ENCODE measurements around the gene RTL1. TPM values are rescaled to one million over a fixed set of nuclear protein-coding genes. Genes with fewer than 3 reads are reported as not detected.

Gene RTL1
- total RNA-seq, 1 donor, result not detected

DNA sequence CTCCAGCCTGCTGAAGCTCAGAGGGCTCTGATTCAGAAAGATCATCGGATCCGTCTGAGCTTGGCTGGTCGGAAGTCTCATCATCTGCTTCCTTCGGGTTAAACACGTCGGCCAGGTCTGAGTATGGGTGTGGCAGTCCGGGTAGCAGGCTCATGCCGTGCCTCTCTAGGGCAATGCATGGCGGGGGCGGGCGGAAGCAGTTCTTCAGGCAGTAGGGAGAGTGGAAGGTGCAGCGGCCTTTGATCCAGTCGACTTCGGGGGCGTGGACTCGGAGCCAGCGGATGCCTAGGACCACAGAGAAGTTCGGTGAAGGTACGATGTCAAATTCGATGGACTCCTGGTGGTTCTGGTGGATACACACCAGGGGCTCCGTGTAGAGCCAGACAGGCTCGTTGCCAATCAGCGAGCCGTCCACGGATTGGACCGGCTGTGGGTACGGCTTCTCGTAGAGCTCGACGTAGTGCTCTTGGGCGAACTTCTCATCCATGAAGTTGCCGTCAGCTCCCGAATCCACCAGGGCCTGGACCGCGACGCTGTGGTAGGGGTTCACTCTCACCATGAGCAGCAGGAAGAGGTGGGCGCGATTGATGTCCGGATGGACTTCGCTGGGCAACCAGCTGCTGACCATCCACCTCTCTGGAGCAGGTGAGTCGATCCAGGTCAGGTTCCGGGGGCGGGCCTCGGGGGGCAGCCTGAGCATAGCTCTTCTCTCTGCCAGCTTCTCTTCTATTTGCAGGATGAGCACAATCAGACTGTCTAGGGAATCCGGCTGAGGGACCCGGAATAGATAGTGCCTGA lies 20.3 kb downstream of the RTL1 start:
- DNase-seq (ENCODE audit: low read depth in 2 of 3, low spot score in 2 of 3), result no peak

DNA sequence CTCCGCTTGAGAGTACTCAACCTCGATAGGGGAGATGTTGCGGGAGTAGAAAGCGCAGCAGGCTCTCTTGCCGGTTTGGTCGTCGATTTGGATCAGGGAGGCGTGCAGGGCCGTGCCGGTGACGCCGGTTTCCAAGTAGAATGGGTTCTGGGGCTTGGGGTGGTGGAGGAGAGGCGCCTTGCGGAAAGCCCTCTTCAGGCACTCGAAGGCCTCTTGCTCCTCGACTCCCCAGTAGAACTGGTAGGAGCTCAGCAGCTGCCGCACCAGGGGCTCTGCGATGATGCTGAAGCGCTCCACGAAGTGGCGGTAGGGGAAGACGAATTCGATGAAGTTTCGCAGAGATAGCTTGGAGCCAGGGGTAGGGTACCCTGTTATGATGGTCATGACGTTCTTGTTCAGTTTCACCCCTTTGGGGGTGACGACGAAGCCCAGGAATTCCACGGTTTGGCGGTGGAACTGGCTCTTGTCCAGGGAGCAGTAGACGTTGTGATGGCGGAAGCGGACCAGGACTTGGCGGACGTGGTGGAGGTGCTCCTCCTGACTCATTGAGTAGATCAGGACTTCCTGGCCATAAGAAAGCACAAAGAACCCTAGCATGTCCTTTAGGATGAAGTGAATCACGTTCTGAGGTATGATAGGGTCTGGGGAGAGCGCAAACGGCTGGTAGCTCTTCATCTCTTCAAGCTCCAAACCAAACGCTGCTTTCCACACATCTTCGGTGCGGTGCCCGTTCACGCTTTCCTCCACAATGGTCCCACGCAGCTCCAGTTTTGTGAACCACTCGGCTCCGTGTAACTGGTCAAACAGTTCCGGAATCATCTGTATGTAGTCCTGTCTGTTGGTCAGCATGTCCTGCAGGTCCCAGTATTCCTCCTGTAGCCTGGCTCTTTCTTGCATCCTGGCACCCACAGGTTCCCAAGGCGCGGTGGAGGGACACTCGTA lies 21.2 kb downstream of the RTL1 start:
- DNase-seq (ENCODE audit: low read depth in 2 of 3, low spot score in 2 of 3), result no peak

DNA sequence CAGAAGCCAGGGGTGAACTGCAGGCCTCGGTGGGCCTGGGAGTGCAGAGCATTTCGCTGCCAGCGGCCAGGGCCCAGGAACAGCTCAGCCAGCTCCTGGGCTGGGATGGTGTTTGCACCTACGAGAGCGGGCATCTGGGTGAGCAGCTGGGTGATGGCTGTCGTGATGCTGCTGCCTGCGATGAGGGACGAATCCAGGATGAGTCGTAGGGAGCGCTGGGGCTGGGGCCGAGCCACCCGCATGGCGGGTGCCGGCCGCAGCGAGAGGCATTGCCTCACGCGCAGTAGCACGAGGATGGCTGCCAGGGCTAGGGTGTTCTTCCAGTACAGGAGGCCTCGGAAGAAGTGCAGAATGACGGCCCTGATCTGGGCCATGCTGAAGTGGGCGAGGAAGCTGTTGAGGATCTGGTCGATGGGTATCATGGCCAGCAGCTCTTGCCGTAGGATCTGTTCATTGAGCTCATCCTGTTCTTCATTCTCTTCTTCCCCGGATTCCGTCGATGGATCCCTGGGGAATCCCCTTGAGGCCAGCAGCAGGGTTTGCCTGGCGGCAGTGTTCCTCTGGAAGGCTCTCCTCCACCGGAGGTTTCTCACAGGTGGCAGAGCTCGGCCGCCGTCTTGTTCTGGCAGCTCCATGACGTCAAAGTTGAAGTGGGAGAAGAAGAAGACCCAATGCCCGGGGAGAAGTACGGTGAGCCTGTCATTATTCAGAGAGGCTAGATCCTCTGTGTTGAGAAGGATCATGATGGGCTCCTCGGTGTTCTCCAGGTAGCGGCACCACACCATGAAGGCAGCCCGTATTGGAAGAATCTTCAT lies 22.1 kb downstream of the RTL1 start:
- no peak for DNase-seq (ENCODE audit: low read depth in 2 of 3, low spot score in 2 of 3)

DNA sequence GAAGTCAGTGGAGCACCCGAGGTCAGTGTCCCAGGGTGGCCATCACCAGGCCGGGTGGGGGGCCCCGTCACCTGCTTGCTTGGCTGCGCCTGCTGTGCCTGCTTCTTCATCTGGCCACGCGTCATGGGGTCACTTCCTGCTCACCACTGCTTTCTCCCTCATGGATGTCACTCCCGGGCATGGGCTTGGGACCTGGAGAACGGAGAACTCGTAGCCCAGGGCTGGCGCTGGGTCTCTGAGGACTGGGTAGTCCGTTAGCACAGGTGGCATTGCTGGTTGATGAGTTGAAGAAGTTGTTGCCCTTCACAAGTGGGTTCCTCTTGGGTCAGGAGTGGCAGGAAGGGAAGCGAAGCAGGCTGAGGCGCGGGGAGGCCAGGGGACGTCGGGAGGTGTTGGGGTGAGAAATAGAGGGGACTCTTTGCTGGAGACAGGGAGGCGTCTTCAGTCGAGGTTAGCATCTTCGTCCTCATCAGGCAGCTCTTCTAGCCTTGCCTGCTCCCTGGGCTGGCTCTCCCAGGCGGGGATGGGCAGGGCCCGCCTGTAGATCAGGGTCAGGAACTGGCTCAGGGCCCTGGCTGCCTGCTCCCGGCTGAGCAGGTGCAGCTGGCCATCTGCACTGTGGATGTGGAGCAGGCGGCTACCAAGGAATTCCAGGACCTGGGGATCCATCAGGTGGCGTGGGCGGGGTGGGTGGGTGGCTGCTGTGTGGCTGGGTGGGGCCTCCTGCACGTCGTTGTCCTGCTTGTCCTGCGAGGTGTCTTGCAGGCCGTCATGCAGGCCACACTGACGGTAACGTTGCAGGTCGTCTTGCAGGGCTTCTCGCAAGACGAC lies 23.0 kb downstream of the RTL1 start:
- no peak for DNase-seq (ENCODE audit: low read depth in 2 of 3, low spot score in 2 of 3)

DNA sequence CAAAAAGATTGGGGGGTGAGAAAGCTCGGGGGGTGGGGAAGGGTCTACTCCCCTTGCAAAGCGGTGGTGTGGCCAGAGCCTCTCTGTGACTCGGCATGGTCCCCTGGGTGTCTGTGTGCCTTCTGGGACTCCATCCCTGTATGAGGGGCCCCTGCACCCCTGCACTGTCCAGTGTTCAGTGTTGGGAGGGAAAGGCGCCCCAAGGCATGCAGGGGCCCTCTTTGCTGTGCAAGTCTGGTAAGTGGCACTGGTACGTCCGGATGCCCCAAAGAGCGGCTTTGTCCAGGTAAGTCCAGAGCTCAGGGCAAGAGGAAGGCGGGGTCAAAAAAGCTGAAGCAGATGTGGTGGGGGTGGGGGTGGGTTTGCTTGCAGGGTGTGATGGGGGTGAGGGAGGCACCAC lies 23.7 kb downstream of the RTL1 start:
- DNase-seq (ENCODE audit: low read depth in 2 of 3, low spot score in 2 of 3), result no peak

DNA sequence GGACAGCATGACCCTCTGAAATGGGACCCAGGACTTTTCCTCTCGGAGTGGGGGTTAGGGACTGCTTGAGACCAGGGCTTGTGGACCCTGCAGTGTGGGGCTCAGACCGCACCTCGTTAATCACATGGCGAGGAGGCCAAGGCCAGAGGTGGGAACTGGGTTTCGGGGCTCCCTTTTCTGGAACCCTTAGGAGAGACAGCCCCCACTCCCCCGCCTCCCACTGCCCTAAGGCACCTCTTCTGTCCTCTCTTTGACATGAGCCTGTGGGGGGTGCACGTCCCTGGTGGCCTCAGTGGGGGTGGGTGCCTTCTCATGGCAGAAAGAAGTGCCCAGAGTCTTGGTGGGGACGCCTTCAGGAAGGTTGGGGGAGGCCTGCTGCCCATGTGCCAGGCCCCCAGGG lies 24.3 kb downstream of the RTL1 start:
- no peak for DNase-seq (ENCODE audit: low read depth in 2 of 3, low spot score in 2 of 3)

DNA sequence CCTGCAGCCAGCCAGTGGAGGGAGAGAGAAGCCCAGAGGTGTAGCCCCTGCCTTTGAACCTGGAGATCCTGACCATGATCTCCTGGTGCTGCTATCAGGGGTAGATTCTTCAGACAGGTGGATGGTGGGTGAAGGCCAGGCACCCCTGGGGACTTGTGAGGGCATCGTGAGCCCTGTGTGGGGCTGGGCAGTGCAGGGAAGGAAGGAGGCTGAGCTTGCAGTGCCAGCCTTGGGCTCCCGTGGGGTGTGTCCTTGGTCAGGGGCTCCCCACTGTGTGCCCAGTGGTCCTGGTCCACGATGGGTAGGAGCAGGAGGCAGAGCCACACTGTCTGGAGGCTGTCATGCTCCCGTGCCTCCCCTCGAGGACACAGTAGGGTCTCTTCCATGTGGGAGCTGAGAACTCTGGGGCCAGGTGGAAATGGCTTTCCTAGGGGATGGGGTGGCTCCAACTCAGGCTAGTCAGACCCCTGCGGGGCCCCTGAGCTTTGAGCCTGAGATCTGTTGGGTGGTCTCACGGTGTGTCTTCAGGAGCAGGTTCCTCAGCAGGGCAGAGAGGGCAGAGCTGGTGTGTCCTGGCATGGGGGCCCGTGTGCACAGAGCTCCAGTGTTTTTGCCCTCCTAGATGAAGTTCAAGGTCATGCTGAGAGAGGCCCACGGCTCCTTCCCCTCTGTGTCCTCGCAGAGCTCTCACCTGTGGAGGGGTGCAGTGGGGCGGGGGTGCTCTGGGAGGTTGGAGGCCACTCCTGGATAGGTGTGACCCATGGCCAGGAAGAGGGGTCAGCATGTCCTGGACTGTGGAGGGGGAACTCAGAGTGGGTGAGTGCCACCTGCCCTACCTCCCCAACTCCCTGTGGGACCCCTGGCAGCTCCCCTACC lies 25.0 kb downstream of the RTL1 start:
- DNase-seq (ENCODE audit: low read depth in 2 of 3, low spot score in 2 of 3), result no peak

DNA sequence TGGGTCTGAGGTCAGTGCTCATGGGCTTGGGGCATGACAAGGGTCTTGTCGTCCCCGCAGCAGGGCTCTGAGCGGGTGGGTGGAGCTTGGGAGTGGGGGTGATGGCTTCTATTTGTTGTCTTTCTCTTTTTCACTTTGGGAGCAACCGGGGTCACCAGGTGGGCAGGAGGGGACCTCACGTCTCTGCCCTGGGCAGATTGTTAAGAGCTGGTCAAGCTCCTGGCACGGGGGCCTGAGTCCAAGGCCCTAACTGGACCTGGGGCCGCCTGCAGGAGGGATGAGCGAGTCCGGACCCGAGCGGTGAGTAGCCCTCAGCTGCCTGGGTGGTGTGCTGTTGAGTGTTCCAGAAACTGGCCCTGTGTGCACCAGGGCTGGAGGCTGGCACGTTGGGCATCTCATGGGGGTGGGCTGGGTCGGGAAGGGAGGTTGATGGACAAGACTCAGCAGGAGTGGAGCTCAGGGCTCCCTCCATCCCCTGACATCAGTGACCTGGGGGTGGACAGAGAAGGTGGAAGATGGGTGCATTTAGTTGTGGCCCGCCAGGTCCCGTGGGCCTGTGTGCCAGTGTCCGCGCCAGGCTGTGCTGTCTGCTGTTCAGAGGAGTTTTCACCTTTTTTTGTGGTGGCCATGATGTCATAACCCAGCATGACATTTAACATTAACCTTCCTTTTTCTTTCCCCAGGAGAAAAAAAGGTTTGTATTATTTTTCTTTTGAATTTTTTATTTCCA lies 27.5 kb downstream of the RTL1 start:
- no peak for DNase-seq (ENCODE audit: low read depth in 2 of 3, low spot score in 2 of 3)

DNA sequence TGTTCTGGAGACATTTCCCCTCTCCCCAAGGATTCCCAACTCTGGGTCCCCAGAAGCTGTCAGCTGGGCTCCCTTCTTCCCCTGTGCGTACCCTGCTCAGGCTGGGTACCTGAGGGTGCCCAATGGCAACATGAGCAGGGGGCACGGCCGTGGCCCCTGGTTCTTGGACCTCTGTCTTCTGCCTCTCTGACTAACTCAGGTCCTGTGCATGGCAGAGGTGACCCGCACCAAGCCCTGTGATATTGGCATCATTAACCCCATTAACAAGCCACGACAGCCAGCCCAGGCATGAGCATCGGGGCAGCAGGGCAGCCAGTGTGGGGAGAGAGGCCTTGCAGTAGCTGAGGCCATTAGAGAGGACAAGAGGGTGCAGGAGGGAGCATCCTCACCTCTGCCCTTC lies 28.4 kb downstream of the RTL1 start:
- no peak for DNase-seq (ENCODE audit: low read depth in 2 of 3, low spot score in 2 of 3)

DNA sequence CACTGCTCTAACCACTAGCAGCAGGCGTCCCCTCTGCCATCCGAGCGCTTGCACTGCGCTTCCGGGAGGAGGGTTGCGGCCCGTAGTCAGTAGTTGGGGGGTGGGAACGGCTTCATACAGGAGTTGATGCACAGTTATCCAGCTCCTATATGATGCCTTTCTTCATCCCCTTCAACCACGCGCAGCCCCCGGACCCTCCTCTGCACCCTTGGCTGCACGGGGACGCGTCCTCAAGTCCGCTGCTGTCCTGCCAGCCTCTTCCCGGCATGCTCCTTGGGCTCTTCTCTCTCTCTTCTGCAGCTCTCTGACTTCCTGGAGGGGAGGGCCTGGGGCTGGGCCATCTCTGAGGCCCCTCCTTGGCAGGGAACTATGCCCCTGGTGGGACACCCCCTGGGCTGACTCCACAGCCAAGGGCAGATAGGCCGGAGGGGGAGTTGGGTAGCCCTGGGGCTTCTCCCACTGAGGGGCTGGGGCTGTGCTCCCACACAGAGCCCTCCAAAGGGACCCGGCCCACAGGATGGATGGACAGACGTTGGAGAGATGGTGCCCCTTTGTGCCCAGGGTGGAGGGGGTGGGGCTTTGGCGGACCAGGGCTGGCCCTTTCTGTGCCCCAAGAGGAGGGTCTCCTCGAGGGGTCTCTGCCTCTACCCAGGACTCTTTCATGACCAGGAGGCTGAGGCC lies 29.0 kb downstream of the RTL1 start:
- no peak for DNase-seq (ENCODE audit: low read depth in 2 of 3, low spot score in 2 of 3)

DNA sequence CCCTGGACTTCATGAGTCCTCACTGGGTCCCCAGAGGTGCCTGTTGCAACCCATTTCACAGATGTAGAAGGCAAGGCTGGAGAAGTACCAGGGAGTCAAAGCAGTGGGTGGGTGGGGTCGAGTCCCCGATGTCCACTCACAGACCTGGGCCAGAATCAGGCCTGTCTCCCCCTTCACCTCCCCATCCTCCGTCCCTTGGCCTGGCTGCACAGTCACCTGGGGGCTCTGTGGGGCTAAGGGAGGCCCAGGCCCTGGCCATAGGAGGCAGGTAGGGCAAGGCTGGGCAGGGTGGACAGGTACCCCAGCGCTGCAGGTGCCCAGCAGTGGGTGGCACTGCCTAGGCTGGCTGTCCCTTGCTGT lies 29.5 kb downstream of the RTL1 start:
- DNase-seq (ENCODE audit: low read depth in 2 of 3, low spot score in 2 of 3), result no peak

DNA sequence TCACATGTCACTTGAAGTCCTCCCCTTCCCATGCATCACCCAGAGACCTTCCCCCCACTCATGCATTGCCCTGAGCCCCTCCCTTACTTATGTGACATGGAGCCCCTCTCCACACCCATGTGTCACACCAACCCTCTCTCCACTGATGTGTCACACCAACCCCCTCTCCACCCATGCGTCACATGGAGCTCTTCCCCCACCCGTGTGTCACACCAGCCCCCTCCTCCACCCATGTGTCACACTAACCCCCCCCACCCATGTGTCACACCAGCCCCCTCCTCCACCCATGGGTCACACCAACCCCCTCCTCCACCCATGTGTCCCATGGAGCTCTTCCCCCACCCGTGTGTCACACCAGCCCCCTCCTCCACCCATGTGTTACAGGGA lies 30.4 kb downstream of the RTL1 start:
- no peak for DNase-seq (ENCODE audit: low read depth in 2 of 3, low spot score in 2 of 3)

DNA sequence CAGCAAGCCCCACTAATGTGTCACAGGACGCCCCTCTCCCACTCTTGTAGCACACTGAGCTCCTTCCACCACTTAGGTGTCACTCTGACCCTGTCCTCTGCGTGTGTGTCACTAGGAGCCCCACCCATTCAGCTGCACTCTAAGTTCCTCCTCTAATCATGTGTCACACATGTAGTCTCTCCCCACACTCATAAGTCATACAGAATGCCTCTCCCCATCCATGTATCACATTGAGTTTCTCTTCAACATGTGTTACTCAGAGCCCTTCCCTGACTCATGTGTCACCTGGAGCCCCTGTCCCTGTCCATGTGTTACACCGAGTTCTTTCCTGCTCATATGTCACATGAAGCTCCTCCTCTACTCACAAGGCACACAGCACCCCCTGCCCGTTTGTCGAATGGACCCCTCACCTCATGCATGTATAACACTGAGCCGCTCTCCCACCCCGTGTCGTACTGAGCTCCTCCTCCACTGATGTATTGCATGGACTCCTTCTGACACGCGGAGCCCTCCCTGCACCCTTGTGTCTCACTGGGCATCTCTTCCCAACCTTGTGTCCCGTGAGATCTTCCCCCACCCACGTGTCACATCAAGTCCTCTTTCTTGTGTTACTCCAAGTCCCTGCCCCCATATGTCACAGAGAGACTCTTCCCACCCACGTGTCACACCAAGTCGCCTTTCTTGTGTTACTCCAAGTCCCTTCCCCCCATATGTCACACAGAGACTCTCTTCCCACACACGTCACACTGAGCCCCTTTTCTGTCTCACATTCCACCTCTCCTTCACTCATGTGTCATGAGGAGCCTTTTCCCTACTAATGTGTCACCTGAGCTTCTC lies 31.0 kb downstream of the RTL1 start:
- DNase-seq (ENCODE audit: low read depth in 2 of 3, low spot score in 2 of 3), result no peak

DNA sequence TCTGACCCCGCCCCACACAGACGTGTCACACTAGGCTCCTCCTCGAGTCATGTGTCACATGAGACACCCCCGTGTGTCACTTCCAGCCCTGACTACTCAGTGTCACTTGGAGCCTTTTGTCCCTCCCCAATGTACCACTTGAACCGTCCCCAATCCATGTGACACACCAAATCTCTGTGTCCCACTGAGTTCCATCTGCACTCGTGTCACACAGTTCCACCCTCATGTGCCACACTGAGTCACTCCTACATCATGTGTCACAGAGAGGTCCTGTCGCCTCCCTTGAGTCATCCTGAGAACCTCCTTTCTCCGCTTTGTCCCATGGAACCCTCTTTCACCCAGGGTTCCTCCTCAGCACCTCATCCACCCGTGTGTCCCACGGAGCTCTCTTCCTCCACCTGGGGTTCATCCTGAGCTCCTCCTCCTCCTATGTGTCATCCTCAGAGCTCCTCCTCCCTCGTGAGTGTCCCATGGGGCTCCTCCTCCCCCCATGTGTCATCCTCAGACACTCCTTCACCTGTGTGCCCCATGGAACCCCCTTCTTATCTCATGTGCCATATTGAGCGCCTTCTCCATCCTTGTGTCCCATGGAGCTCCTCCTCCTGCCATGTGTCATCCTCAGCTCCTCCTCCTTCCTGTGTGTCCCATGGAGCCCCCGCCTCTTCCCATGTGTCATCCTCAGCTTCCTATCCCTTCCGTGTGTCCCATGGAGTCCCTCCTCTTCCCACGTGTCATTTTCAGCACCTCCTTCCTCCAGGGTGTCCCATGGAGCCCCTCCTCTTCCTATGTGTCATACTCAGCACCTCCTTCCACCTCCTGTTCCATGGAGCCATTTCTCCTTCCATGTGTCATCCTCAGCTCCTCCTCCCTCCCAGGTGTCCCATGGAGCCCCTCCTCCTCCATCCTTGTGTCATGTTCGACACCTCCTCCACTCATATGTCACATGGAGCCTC lies 32.0 kb downstream of the RTL1 start:
- DNase-seq (ENCODE audit: low read depth in 2 of 3, low spot score in 2 of 3), result no peak

DNA sequence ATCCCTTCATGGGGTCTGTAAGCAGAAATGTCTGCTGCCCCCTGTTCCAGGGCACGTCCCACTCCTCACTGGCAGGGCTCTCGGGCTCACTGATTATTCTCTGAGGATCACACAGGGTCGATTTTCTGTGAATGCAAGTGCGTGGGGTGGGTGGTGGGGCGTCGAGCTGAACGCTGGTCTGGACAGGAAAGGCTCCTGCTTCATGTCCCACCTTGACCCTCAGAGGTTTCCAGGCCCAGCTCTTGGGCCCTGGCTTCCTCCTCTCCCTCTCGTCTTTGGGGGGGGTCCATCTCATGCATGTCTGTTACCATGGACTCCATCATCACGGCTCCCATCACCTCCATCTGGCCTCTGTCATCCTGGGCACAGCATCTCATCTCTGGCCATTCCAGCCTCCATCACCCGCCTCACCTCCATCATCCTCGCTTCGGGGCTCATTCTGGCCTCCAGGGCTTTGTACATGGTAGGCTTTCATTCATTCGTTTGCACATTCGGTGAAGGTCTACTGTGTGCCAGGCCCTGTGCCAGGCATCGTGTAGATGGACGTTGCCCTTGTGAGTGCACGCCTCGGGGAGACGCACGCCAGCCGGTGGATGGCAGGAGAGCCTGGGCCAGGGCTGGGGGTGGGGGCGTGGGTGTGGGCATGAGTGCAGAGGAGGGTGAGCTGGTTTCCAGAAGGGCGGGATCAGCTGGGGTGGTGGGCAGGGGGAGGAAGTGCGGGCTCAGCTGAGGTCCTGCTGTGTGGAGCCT lies 34.7 kb downstream of the RTL1 start:
- DNase-seq (ENCODE audit: low read depth in 2 of 3, low spot score in 2 of 3), result no peak

Data from hematopoietic multipotent progenitor cell (in vitro differentiated cells).